H1 (cell line): Measurements from ENCODE around the gene IGFALS. TPM values are rescaled to one million over a fixed set of nuclear protein-coding genes. Genes with fewer than 3 reads are reported as not detected.

ENCODE experiments used
- EZH2 ChIP-seq: fragments of 200-600 bp; sonication (generic); IDR thresholded peaks from 2 replicates; pipeline ENCODE4 v1.7.1; 2012; ENCODE audit warnings: low read depth, mild to moderate bottlenecking, moderate library complexity, low read length, inconsistent platforms; ENCODE audit not compliant: severe bottlenecking
- GABPA ChIP-seq: IDR thresholded peaks from 2 replicates; pipeline ENCODE4 v1.6.1; 2011; ENCODE audit warnings: mild to moderate bottlenecking, low read length, moderate library complexity, borderline replicate concordance; ENCODE audit not compliant: insufficient read depth
- GTF2F1 ChIP-seq: IDR thresholded peaks from 2 replicates; pipeline ENCODE4 v1.6.1; 2012; ENCODE audit warnings: low read depth, low read length, improper control_type of control experiment, borderline replicate concordance
- MAX ChIP-seq: IDR thresholded peaks from 2 replicates; pipeline ENCODE4 v1.6.1; 2012; ENCODE audit warnings: inconsistent platforms
- NRF1 ChIP-seq: IDR thresholded peaks from 2 replicates; pipeline ENCODE4 v1.6.1; 2011; ENCODE audit warnings: mild to moderate bottlenecking, low read depth, low read length, improper control_type of control experiment
- RFX5 ChIP-seq: IDR thresholded peaks from 2 replicates; pipeline ENCODE4 v1.6.1; 2011; ENCODE audit warnings: low read depth, low read length, improper control_type of control experiment, borderline replicate concordance
- SP4 ChIP-seq: IDR thresholded peaks from 2 replicates; pipeline ENCODE4 v1.6.1; 2012; ENCODE audit warnings: low read length, inconsistent platforms
- TBP ChIP-seq: IDR thresholded peaks from 2 replicates; pipeline ENCODE4 v1.6.1; 2011; ENCODE audit warnings: low read depth, low read length, improper control_type of control experiment
- polyA plus RNA-seq, 7 experiments: library from polyadenylated mRNA; depleted of rRNA in 3 of 7; stranded (reverse) in 5 of 7; unstranded in 2 of 7; fragments of >200 nt in 5 of 7; fragments of 200-250 nt in 2 of 7; gene quantifications; 1 replicate in 5 of 7; 2 replicates in 1 of 7; 4 replicates in 1 of 7; pipeline versions ENCODE4 v1.2.1 to v1.2.3, GENCODE V29; 2011 to 2013; ENCODE audit warnings: missing spikeins in 2 of 7, mixed read lengths in 2 of 7
- total RNA-seq: library from RNA; stranded (reverse); fragmentation: NEBNext Ultra II Directional; extraction: Animal tissue kit (Norgen Biotek cat#: 25700); gene quantifications from 2 replicates; pipeline ENCODE4 v1.2.1, GENCODE V29; 2021

The IGFALS gene
- total and polyA plus RNA-seq, 2 of the 8 experiments (the other 6 are each of a cell fraction or from before 2014, with no cell fraction given): not detected

- TF ChIP-seq GTF2F1 (no peak), GABPA (no peak), EZH2 (no peak), NRF1 (no peak), MAX (no peak), TBP (no peak), RFX5 (no peak), SP4 (no peak)
Observed at GRCh38 chr16:1787322-1788094, 6.0 kb downstream of the IGFALS start (continued).
